A673 (cell line): ENCODE data around the gene TYRO3. TPM values are rescaled to one million over a fixed set of nuclear protein-coding genes. Genes with fewer than 3 reads are reported as not detected.

Experiments
- BruUV-seq: library from RNA; stranded (reverse); fragments of 400-500 nt; replicated peaks from 2 replicates; lab custom pipeline; 2021; lab: Mats Ljungman, UMichigan
- CTCF ChIA-PET: fragments of 300-600 bp; sonication (Branson Sonifier 250); formaldehyde crosslinking; loops from one replicate; lab custom pipeline; 2022; ENCODE audit warnings: antibody characterized with exemption; lab: Charles Lee
- POLR2A ChIA-PET: fragments of 300-600 bp; sonication (Branson Sonifier 250); formaldehyde crosslinking; loops from one replicate; lab custom pipeline; 2022; ENCODE audit warnings: antibody characterized with exemption; ENCODE audit not compliant: low non-redundant PET; lab: Charles Lee
- DNase-seq: peaks from one replicate; pipeline ENCODE4 v3.0.0-alpha.2; 2015; ENCODE audit warnings: low spot score
- H3K27ac ChIP-seq: fragments of 200-600 bp; sonication (generic); 2 replicates; pipeline ENCODE4 v1.5.1; 2016; ENCODE audit warnings: mixed run types, low read depth, mild to moderate bottlenecking, mixed read lengths, antibody characterized with exemption, low read length; ENCODE audit not compliant: poor library complexity, severe bottlenecking
- H3K27me3 ChIP-seq: fragments of 200-600 bp; sonication (generic); replicated peaks from 2 replicates; pipeline ENCODE4 v1.6.1; 2017; ENCODE audit warnings: mixed run types, low read depth, mild to moderate bottlenecking, mixed read lengths, antibody characterized with exemption, low read length; ENCODE audit not compliant: insufficient read depth, poor library complexity
- H3K36me3 ChIP-seq: fragments of 200-600 bp; sonication (generic); 2 replicates; pipeline ENCODE4 v1.6.1; 2016; ENCODE audit warnings: mixed run types, mild to moderate bottlenecking, mixed read lengths, antibody characterized with exemption, low read length; ENCODE audit not compliant: insufficient read depth, poor library complexity, severe bottlenecking
- H3K4me1 ChIP-seq: fragments of 200-600 bp; sonication (generic); 2 replicates; pipeline ENCODE4 v1.6.1; 2017; ENCODE audit warnings: mixed run types, mild to moderate bottlenecking, mixed read lengths, antibody characterized with exemption, low read length; ENCODE audit not compliant: insufficient read depth, poor library complexity, severe bottlenecking
- H3K4me3 ChIP-seq: fragments of 200-600 bp; sonication (generic); 2 replicates; pipeline ENCODE4 v1.5.1; 2016; ENCODE audit warnings: low read depth, mixed run types, mild to moderate bottlenecking, mixed read lengths, low read length; ENCODE audit not compliant: poor library complexity, severe bottlenecking
- H3K9me3 ChIP-seq: fragments of 200-600 bp; sonication (generic); 2 replicates; pipeline ENCODE4 v1.6.1; 2016; ENCODE audit warnings: mixed run types, low read depth, mild to moderate bottlenecking, mixed read lengths, antibody characterized with exemption, low read length; ENCODE audit not compliant: poor library complexity, severe bottlenecking
- CTCF ChIP-seq: fragments of 300-800, 200-600 bp; sonication (generic); conservative IDR thresholded peaks from 2 replicates; pipeline ENCODE4 v1.5.1; 2017; ENCODE audit warnings: low read depth, mild to moderate bottlenecking, antibody characterized with exemption, low read length, moderate library complexity, mixed read lengths
- EZH2 ChIP-seq: fragments of 200-600 bp; sonication (generic); IDR thresholded peaks from 2 replicates; pipeline ENCODE4 v1.6.1; 2017; ENCODE audit warnings: borderline replicate concordance, low read depth, mild to moderate bottlenecking, mixed read lengths, antibody characterized with exemption, low read length; ENCODE audit not compliant: poor library complexity, severe bottlenecking
- intact Hi-C: fragments of 100-400 bp; cut with micrococcal nuclease; formaldehyde crosslinking; loops from one replicate; pipeline ENCODE4 v1.10.0; 2022; ENCODE audit not compliant: unreplicated experiment
- total RNA-seq: library from RNA; stranded (reverse); gene quantifications from 2 replicates; pipeline ENCODE4 v1.2.3, GENCODE V29; 2021

Gene TYRO3
- total RNA-seq, 1 experiment from 2014 or later, result 26.0 TPM

DNA sequence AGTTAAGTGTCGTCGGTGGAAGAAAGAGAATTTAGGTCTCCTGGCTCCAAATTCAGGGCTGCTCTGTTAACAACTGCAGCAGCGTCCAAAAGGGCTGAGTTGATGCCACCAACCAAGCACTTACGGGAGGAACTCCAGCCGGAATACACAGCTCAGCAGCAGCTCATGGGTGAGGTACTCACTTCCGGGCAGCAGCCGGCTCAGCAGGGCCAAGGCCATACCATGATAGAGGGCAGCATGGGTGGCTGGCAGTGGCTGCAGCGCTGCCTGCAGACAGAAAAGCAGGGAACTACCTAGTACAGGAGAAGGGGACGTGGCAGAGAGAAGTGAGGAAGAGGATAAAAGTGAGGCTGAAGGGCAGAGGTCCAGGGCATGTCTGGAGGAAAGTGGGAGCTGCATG is 37.4 kb upstream of the TYRO3 start:
- intact Hi-C loops, result no loop called here
- ChIA-PET POLR2A (no interaction called here), CTCF (no interaction called here)
- Histone ChIP-seq H3K27me3 (no peaks in the 10 kb centered on the region), H3K4me1 (no peaks in the 10 kb centered on the region), H3K36me3 (peaks cover 4% of the 10 kb centered on the region), H3K27ac (no peak overlapping the region), H3K4me3 (no peak overlapping the region), H3K9me3 (no peaks in the 10 kb centered on the region)
- TF ChIP-seq EZH2, result no peak
- DNase-seq, result no peak
- BruUV-seq, result no TSS peak

- H3K36me3 ChIP-seq, result peaks cover 12% of the 10 kb centered on the region
- BruUV-seq, result no TSS peak
- ChIA-PET POLR2A (no interaction called here), CTCF (interaction anchor here (0.6 kb wide), 1 partner anchor 34 kb away, joined by 3 read pairs; no protein-coding TSS in a partner anchor)
- no peak overlapping the region for H3K27ac ChIP-seq
- no peaks in the 10 kb centered on the region for H3K9me3 ChIP-seq
- TF ChIP-seq CTCF, result no peak
- TF ChIP-seq EZH2, result no peak
- H3K27me3 ChIP-seq, result no peaks in the 10 kb centered on the region
- no peaks in the 10 kb centered on the region for H3K4me1 ChIP-seq
- DNase-seq, result no peak
- intact Hi-C loops, result no loop called here
- H3K4me3 ChIP-seq, result no peak overlapping the region
Observed at GRCh38 chr15:41523097-41523496, 35.9 kb upstream of the TYRO3 start.

DNA sequence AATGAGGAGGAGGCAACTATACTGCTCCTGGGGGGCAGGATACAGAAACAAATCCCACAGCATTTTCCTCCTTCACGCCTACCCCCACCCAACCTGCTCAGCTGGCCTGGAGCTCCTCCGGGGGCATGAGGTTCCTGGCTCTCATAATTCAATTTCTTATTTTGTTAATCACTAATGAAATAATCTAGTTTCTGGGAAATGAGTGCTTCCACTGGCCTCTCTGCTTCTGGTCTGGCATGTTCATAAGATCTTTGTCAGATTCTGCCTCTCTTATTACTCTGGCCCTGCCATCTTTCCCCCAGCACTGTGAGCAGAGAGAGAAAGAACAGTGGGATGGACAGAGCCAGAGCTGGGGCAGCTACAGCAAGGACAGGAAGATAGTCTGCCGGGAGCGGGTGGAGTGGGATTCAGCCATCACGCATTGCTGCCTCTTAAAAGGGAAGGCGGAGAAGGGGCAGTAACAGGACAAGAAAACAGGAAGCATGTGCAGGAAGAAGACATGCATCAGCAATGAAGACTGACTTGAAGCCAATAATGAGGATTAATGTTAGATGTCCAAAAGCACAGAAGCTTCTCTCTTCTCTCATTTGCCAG is 28.6 kb upstream of the TYRO3 start:
- BruUV-seq, result no TSS peak
- Histone ChIP-seq H3K27me3 (no peaks in the 10 kb centered on the region), H3K9me3 (no peaks in the 10 kb centered on the region), H3K36me3 (peaks cover 42% of the 10 kb centered on the region), H3K27ac (no peak overlapping the region), H3K4me1 (no peaks in the 10 kb centered on the region), H3K4me3 (no peak overlapping the region)
- ChIA-PET POLR2A (no interaction called here), CTCF (no interaction called here)
- TF ChIP-seq EZH2 (no peak), CTCF (no peak)
- intact Hi-C loops, result no loop called here
- no peak for DNase-seq

DNA sequence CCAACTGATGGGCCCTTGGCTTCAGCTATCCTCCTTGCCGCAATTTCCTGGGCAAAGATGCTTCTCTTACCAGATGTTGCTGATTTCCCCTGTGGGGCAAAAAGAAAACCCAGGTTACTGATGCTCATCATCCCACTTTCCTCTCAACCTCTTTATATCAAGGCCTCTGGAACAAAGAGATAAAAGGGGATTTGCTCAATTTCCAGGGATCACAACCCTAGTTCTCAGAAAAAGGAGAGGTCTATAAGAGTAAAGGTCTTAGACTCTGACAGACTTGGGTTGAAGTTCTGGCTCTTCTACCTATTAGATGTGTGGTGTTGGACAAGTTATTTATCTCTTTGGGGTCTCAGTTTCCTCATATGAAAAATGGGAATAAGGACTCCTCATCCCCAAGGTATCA is 23.5 kb upstream of the TYRO3 start:
- no peaks in the 10 kb centered on the region for H3K27me3 ChIP-seq
- H3K4me3 ChIP-seq, result no peak overlapping the region
- no peaks in the 10 kb centered on the region for H3K9me3 ChIP-seq
- ChIA-PET POLR2A (no interaction called here), CTCF (no interaction called here)
- BruUV-seq, result no TSS peak
- intact Hi-C loops, result no loop called here
- TF ChIP-seq EZH2, result no peak
- no peak for TF ChIP-seq CTCF
- no peaks in the 10 kb centered on the region for H3K4me1 ChIP-seq
- DNase-seq, result no peak
- peaks cover 28% of the 10 kb centered on the region for H3K36me3 ChIP-seq
- H3K27ac ChIP-seq, result no peak overlapping the region
